Measurements from ENCODE around the gene FASTK.

The FASTK gene

GRCh38 chr7:151095828-151096475, 15.3 kb upstream of the FASTK start:
- no peak for DNase-seq

GRCh38 chr7:151095123-151095797, 14.7 kb upstream of the FASTK start:
- DNase-seq, result no peak

DNA sequence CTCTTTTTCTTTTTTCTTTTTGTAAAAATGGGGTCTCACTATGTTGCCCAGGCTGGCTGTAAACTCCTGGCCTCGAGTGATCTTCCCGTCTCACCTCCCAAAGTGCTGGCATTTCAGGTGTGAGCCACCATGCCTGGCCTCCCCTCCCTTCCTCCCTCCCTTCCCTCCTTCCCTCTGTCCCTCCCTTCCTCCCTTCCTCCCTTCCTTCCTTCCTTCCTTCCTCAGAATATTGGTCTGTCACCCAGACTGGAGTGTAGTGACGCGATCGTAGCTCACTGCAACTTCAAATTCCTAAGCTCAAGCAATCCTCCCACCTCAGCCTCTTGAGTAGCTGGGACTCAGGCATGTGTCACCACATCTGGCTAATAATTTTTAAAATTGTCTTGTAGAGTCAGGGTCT, 14.1 kb upstream of the FASTK start:
- DNase-seq, result no peak

- DNase-seq, result no peak
Measured at GRCh38 chr7:151093748-151094147, 13.1 kb upstream of the FASTK start.

GRCh38 chr7:151091988-151092387, 11.4 kb upstream of the FASTK start:
- no peak for DNase-seq

- no peak for DNase-seq
Measured at GRCh38 chr7:151091431-151091830, 10.8 kb upstream of the FASTK start.

DNA sequence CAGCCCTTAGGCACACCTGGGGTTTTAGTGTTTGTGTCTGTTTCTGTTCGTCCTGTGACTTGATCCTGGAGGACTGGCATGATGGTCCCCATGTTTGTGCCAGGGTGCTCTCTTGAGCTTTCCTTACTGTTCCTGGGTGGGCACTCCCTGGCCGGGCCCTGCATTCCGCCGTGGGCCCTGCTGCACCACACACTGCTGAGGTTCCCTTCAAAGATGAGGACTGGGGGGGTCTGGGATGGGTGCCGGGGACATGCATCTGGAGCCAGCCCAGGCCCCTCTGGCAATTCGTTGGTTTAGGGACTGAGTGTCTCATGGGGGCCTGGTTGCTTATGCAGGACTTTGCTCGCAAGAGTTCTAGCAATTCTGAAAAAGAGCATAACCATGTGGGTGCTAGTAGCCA, 10.4 kb upstream of the FASTK start:
- DNase-seq, result no peak

DNA sequence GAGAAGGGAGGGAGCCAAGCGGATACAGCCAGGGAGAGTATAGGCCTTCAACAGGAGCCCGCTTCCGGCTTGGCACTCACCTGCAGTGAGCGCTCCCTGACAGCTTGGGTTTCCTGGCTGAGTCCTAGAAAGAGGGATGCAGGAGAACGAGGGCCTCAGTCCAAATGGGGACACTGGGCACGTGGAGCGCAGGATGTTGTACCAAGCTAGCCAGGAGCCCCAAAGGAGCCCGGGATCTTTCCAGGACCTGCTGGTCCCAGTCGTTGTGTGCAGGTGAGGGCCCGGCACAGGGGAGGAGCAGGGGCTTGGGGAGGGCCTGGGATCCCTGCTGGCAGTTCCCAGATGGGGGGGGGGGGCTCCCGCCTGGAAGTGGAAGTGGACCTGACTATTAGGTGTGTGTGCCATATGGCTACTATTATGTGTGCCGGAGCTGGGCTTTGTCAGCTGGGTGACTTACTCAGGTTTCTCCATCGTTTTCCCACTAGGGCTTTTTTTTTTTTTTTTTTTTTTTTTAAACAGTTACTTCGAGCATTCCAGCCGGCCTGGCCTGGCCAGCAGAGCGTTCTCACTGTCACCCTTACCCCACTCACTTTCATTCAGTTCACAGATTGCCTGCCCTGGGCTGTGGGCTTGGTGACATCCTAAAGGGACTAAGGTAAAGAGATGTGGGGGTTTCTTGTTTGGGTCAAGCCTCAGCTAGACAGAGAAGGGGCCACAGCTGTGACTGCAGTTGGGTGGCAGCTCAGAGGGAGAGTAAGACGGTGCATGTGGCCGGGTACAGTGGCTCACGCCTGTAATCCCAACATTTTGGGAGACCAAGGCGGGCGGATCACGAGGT, 9.5 kb upstream of the FASTK start:
- peak; percentile 62 for DNase-seq

GRCh38 chr7:151088856-151089699, 8.5 kb upstream of the FASTK start:
- DNase-seq, result peak; percentile 71

DNA sequence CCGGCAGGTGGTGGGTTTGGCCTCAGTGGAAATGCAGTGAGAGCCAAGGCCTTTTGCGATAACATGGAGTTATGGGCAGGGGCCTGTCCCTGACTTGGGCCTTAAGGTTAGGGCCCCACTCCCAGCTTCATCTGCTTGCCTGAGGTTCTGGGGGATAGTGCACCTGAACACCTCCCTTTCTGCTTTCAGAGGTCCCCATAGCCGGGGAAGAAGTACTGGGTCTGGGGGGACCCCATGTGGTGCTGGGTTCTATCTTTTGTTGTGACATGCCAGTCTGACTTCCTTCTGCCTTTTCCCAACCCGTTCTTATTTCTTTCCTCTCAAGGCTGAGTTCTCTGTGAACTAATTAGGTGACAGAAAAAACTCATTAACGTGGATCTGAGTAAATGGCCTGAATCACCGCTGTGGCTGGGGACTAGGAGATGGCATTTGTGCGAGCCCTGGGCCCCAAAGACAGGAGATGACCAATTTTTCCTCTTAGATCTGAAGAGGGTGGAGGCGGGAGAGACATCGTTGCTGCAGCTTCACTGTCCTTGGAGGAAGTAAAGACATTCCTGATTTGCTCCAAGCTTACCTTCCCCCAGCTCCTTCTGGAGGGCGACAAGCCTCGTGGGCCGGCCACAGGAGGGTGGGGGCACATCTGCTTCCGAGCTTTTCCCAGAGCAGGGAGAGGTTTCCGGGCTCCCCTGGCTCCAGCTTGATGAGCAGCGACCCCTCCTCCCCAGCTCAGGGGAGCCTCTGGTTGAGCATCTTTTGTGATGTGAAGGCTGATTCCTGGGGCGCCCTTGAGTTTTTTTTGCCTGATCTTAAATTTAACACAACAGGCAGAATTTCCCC, 7.6 kb upstream of the FASTK start:
- no peak for DNase-seq

DNA sequence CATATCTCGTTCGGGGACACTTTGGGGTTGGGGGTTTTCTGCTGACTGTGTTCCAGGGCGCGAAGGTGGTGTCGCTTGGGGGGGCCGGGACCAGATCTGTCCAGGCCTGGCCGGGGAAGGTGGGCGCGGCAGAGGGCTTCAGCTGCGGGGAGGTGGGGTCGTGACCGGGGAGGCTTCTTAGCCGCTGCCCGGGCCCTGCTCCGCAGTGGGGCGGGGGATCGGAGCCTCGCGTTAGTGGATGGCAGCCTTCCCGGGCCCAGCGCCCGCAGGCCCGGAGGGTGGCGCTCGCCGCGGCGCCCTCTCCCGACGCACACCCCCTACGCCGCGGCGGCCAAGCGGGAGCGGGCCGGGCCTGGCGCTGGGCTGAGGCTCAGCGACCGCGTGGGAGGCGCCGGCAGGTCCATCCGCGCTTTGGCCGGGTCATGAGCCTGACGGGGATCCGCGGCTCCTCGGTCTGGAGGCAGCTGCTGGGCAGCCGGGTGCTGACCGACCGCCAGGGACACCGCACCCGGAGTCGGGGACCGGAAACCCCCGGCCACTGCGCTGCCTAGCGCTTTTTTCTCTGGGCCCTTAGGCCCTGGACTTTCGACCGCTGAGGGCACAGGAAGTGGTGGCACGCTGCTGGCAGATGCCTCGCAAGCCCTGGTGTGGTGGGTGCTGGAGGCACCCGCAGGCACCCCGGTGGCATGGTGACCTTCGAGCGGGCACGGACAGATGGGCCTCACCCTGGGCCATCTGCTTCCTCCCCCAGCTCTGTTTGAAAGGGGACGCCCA, 6.8 kb upstream of the FASTK start:
- peak; percentile 46 for DNase-seq

DNA sequence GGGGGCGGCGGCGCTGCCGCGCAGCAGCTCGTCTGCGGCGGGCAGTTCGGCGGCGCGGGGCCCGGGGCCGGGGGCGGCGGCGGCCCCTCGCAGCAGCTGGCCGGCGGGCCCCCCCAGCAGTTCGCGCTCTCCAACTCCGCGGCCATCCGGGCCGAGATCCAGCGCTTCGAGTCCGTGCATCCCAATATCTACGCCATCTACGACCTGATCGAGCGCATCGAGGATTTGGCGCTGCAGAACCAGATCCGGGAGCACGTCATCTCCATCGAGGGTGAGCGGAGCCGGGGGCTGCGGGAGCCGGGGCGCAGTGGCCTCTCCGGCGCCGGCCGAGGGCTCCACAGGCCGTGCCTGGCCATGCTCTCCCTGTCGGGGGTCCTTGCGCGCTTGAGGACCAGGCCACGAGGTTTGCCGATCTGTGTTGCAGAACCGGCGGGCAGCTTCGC, 6.2 kb upstream of the FASTK start:
- DNase-seq, result no peak

DNA sequence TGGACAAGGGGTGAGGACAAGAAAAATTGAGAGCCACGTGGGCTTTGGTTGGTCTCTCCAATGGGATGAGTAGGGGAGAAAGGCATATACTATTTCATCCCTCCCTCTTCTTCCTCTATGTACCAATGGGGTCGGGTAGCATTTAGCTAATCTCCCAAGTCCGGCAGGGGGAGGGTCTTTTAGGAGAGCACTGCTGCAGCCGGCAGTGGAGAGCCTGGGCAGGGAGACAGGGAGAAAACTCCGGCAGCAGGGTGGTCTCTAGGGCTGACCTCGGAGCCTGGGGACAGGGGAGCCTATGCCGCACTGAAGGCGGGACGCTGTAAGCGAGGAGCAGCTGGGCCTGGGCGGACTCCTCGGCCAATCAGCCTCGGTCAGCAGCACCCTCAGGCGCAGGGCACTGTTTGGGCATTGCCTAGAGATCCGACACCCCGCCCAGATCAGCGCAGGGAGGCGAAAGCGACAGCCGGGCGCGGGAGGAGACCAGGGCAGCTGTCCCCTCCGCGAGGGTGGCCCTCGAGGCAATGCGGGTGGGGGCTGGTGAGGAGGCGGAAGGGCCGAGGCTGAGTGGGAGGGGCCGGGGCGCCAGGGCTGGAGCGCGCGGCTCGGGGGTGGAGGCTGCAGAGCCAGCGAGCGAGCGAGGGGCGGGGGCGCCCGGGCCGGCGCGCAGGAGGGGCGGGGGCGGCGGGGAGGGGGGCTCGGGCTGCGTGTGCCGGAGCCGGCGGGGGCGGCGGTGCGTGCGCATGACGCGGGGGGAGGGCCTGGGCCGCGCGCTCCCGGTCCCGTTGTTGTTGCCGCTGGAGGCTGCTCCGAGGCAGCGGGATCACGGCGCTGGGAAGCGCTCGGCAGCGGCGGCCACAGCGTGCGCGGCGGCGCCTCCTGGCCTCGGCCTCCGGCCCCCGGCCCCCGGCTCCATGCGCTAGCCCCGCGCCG, 5.3 kb upstream of the FASTK start, which contains the start of gene AGAP3:
TSS of gene AGAP3 (plus strand) at position 785 of the 930 bp plus-strand sequence. CDS start 267 bp downstream, outside the sequence.
- peak; percentile 75 for DNase-seq

- no peak for DNase-seq
Measured at GRCh38 chr7:151085329-151085690, 4.7 kb upstream of the FASTK start.

DNA sequence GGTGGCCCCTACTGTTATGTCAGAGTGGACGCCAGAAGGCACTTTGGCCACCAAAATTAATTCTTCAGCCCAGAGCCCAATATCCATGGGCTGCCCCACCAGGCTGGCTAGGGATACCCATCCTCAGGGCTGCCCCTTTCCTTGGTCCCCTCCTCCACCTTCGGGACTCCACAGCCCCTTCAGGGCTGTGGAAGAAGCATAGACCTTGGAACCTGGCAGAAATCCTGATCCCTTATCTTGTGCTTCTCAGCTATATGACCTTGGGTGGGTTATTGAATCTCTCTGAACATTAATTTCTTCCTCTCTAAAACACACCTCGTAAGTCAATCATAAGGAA, 3.2 kb upstream of the FASTK start:
- no peak for DNase-seq

DNA sequence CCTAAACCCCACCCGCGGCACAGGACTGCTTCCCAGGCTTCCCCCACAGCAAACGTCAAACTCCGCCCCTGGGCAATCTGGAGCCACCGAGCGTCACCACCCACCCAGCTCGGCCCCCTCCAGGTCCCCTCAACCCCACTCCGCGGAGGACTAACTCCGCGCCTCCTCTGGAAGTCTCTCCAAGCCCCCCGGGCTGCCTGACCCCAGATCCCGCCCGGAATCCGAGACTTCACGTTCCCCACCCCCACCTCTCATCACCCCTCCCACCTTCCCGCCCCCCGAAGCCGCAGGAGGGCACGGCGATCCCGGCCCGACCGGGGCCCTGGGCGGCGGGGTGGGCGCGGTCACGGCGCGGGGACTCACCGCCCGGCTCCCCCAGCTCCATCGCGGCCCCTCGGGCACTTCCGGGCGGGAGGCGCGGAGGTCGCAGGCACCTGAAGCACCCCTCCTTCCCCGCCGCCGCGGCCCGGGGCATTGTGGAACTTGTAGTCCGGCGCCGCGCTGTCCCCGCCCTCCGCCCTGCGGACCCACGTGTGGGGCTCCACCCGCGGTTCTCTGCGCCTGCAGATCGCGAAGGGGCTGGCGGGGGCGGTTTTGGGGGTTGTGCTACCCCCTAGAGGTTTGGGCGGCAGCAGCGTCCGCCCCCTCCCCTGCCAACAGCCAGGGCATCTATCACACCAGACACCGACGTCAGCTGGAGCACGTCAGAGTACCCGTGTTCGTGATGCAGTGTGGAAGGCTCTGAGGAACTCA, 2.6 kb upstream of the FASTK start, which contains the start of gene TMUB1:
TSS of gene TMUB1 (minus strand) at position 423 of the 753 bp plus-strand sequence. CDS start 930 bp downstream, outside the sequence.
- DNase-seq, result no peak

DNA sequence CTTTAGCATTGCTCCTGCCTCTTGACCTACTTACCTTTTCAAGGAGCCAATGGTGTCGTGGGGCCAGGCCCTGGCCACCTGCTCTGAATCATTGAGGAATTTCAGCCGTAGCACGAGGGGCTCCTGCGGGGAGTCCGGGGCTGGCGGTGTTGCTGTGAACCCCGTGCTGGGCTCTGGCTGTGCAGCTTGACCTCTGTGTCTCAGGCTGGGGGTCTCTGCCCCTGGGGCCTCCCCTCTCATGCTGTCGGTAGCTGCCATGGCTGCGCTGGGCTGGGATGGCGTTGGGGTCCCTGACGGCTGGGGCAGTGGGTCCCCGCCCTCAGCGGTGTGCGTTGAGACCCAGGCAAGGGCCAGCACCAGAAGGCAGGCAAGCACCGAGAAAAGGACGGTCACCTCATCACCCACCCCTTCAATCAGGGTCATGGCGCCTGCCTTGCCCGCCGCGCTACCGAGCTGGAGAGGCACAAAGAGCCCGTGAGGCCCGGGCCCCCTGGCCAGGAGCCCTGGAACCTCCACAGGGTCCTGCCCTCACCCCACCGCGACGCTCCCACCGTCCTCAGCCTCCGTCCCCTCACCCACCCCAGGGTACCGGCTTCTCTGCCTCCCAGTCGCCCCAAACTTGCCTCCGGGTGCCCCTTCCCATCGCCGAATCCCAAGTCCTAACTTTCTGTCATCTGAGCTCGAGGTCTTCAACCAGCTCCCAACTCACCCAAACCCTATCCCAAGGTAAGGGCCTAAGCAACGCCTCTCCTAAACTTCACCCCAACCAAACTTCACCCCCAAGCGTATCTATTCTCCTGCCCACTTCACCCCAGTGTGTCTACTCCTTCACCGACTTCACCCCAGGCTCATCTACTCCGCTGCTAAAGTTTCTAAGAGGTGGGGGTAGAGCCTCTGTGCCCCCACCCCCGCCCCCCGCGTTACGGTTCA, 1.8 kb upstream of the FASTK start:
- DNase-seq, result no peak
